Measurements from ENCODE around the gene SUPT3H. TPM values are rescaled to one million over a fixed set of nuclear protein-coding genes. Genes with fewer than 3 reads are reported as not detected.

SUPT3H gene
- polyA plus RNA-seq, 3 donors = 2.4 to 3.5 (median 2.5) TPM

DNA sequence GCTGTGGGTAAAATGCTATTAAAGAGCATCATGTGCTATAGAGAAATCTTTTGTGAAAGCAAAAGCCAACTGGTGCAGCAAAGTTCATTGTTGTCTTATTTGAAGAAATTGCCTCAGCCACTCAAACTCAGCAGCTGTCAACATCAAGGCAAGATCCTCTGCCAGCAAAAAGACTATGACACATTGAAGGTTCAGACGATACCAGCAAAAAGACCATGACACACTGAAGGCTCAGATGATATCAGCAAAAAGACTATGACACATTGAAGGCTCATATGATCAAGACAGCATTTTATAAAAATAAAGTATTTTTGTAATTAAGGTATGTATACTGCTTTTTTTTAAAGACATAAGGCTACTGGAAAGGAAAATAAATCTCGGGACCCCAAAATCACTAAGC, 168.0 kb downstream of the SUPT3H start:
- Mint-ChIP-seq H3K4me1 (no peaks in the 10 kb centered on the region), H3K27me3 (ENCODE audit: low read depth in 3 of 3) (no peaks in the 10 kb centered on the region), H3K9me3 (peaks cover 4 to 22% (median 13%) of the 10 kb centered on the region in 7 donors), H3K4me3 (no peak overlapping the region), H3K27ac (no peak overlapping the region), H3K36me3 (peaks cover 0 to 4% of the 10 kb centered on the region in 2 donors)
- Histone ChIP-seq H3K27me3 (ENCODE audit: control insufficient read depth in 2 of 2, insufficient read depth in 2 of 2, low read length in 2 of 2) (no peaks in the 10 kb centered on the region), H4K20me1 (ENCODE audit: insufficient read depth, low read length) (no peaks in the 10 kb centered on the region), H3K4me3 (replicated peaks in 1 of 3; ENCODE audit: low read depth in 2 of 3, low read length in 3 of 3) (no peak overlapping the region), H3K9me3 (replicated peaks in 1 of 2; ENCODE audit: control insufficient read depth in 1 of 2, insufficient read depth in 1 of 2, low read length in 2 of 2) (peaks cover 3 to 13% of the 10 kb centered on the region in 2 donors), H3K27ac (ENCODE audit: low read depth in 1 of 2, low read length in 2 of 2) (no peak overlapping the region), H3K36me3 (replicated peaks in 1 of 2; ENCODE audit: control insufficient read depth in 1 of 2, insufficient read depth in 2 of 2, low read length in 2 of 2) (no peaks in the 10 kb centered on the region), H3K4me2 (replicated peaks; ENCODE audit: extremely low read depth, low read length, poor library complexity, severe bottlenecking) (no peak overlapping the region), H3K9ac (ENCODE audit: insufficient read depth, low read length, poor library complexity, severe bottlenecking) (no peak overlapping the region), H3K4me1 (ENCODE audit: control insufficient read depth in 1 of 2, insufficient read depth in 2 of 2, low read length in 2 of 2) (no peaks in the 10 kb centered on the region), H2AFZ (ENCODE audit: insufficient read depth, low read depth, low read length, poor library complexity, severe bottlenecking) (no peak overlapping the region), H3K79me2 (ENCODE audit: insufficient read depth, low read length) (no peaks in the 10 kb centered on the region)
- TF ChIP-seq, protein P1, sequence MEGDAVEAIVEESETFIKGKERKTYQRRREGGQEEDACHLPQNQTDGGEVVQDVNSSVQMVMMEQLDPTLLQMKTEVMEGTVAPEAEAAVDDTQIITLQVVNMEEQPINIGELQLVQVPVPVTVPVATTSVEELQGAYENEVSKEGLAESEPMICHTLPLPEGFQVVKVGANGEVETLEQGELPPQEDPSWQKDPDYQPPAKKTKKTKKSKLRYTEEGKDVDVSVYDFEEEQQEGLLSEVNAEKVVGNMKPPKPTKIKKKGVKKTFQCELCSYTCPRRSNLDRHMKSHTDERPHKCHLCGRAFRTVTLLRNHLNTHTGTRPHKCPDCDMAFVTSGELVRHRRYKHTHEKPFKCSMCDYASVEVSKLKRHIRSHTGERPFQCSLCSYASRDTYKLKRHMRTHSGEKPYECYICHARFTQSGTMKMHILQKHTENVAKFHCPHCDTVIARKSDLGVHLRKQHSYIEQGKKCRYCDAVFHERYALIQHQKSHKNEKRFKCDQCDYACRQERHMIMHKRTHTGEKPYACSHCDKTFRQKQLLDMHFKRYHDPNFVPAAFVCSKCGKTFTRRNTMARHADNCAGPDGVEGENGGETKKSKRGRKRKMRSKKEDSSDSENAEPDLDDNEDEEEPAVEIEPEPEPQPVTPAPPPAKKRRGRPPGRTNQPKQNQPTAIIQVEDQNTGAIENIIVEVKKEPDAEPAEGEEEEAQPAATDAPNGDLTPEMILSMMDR (IDR thresholded peaks at IDR 0.05) = no peak
- intact Hi-C loops (cut with micrococcal nuclease) = no loop called here
- no CpG with 5 or more reads among the region's 2 CpGs for WGBS (ENCODE audit: insufficient coverage)
- no peak for DNase-seq

DNA sequence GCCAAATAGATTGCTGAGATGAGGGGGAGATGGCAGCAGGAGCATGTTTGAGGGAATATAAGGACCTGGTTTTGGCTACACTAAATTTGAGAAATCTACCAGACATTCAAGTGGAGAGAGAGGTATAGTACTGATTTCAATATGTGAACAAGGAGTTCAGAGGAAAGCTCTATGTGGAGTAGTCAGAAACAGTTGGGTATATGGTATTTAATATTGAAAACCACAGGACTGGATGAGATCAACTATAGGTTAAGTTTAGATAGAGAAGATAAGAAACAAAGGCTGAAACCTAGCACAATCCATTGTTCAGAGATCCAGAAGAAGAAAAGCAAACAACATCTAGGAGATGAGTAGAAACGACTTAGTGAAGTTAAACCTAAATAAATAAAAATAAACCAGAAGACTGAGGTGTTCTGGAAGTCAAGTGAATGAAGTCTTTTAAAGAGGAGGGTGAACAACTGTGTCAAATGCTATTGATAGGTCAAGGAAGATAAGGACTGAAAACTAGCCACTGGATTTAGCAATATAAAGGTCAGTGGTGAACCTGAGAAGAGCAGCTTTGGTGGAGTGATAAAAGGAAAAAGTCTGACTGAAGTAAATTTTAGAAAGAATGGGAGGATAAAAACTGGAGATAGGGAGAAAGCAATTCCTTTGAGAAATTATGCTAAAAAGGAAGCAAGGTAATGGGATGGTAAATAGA, 170.8 kb downstream of the SUPT3H start:
- H3K9me3 ChIP-seq (replicated peaks in 1 of 2; ENCODE audit: control insufficient read depth in 1 of 2, insufficient read depth in 1 of 2, low read length in 2 of 2) = peaks cover 0 to 10% of the 10 kb centered on the region in 2 donors
- no peak for DNase-seq
- no peak overlapping the region for H3K4me2 ChIP-seq (replicated peaks; ENCODE audit: extremely low read depth, low read length, poor library complexity, severe bottlenecking)
- no peak overlapping the region for H3K9ac ChIP-seq (ENCODE audit: insufficient read depth, low read length, poor library complexity, severe bottlenecking)
- no peak overlapping the region for H2AFZ ChIP-seq (ENCODE audit: insufficient read depth, low read depth, low read length, poor library complexity, severe bottlenecking)
- no peak overlapping the region for H3K27ac ChIP-seq (ENCODE audit: low read depth in 1 of 2, low read length in 2 of 2)
- no peaks in the 10 kb centered on the region for H3K79me2 ChIP-seq (ENCODE audit: insufficient read depth, low read length)
- H3K4me3 ChIP-seq (replicated peaks in 1 of 3; ENCODE audit: low read depth in 2 of 3, low read length in 3 of 3) = no peak overlapping the region
- Mint-ChIP-seq H3K27me3 (ENCODE audit: low read depth in 3 of 3) (no peaks in the 10 kb centered on the region), H3K4me1 (no peaks in the 10 kb centered on the region), H3K9me3 (peaks cover 0 to 19% (median 11%) of the 10 kb centered on the region in 7 donors), H3K36me3 (peaks cover 0 to 4% of the 10 kb centered on the region in 2 donors), H3K4me3 (no peak overlapping the region), H3K27ac (no peak overlapping the region)
- TF ChIP-seq, protein P1 (IDR thresholded peaks at IDR 0.05) = no peak
- intact Hi-C loops (cut with micrococcal nuclease) = no loop called here
- H3K36me3 ChIP-seq (replicated peaks in 1 of 2; ENCODE audit: control insufficient read depth in 1 of 2, insufficient read depth in 2 of 2, low read length in 2 of 2) = no peaks in the 10 kb centered on the region
- no peaks in the 10 kb centered on the region for H3K27me3 ChIP-seq (ENCODE audit: control insufficient read depth in 2 of 2, insufficient read depth in 2 of 2, low read length in 2 of 2)
- no CpG with 5 or more reads among the region's 1 CpG for WGBS (ENCODE audit: insufficient coverage)
- no peaks in the 10 kb centered on the region for H4K20me1 ChIP-seq (ENCODE audit: insufficient read depth, low read length)
- no peaks in the 10 kb centered on the region for H3K4me1 ChIP-seq (ENCODE audit: control insufficient read depth in 1 of 2, insufficient read depth in 2 of 2, low read length in 2 of 2)
